HCT116 (cell line): ENCODE data around the gene GRK1.

ENCODE experiments used
- ATF3 ChIP-seq: IDR thresholded peaks from 2 replicates; pipeline ENCODE4 v1.6.1; 2012
- CTCF ChIP-seq, 3 experiments: fragments of 200-600 bp in 1 of 3; sonication (generic) in 1 of 3; IDR thresholded peaks in 2 of 3; conservative IDR thresholded peaks in 1 of 3; 2 replicates each; pipeline ENCODE4 v1.5.1; 2012 to 2017; ENCODE audit warnings: low read depth in 2 of 3, low read length in 2 of 3, antibody characterized with exemption in 1 of 3, borderline replicate concordance in 1 of 3, control low read depth in 1 of 3, mild to moderate bottlenecking in 1 of 3, mixed read lengths in 1 of 3, mixed run types in 1 of 3, moderate library complexity in 1 of 3; ENCODE audit not compliant: insufficient read depth in 1 of 3
- EZH2 ChIP-seq: fragments of 200-600 bp; sonication (generic); IDR thresholded peaks from 2 replicates; pipeline ENCODE4 v1.6.1; 2017; ENCODE audit warnings: antibody characterized with exemption, mixed run types
- EZH2phosphoT487 ChIP-seq: fragments of 200-600 bp; IDR thresholded peaks from 2 replicates; pipeline ENCODE4 v1.6.1; 2018; ENCODE audit warnings: antibody characterized with exemption, borderline replicate concordance
- POLR2A ChIP-seq: IDR thresholded peaks from 2 replicates; pipeline ENCODE4 v1.7.0; 2011; ENCODE audit warnings: borderline replicate concordance; ENCODE audit not compliant: insufficient read depth, insufficient read length; ENCODE audit errors: extremely low read depth
- POLR2AphosphoS5 ChIP-seq: IDR thresholded peaks from 2 replicates; pipeline ENCODE4 v1.6.1; 2011; ENCODE audit warnings: mild to moderate bottlenecking, low read depth, low read length, moderate library complexity
- RAD21 ChIP-seq: IDR thresholded peaks from 2 replicates; pipeline ENCODE4 v1.6.1; 2012; ENCODE audit warnings: low read depth, mild to moderate bottlenecking
- SIN3A ChIP-seq: IDR thresholded peaks from 2 replicates; pipeline ENCODE4 v1.6.1; 2012; ENCODE audit warnings: low read depth
- ZBTB33 ChIP-seq: IDR thresholded peaks from 2 replicates; pipeline ENCODE4 v1.6.1; 2011; ENCODE audit warnings: mild to moderate bottlenecking, low read length, moderate library complexity; ENCODE audit not compliant: insufficient replicate concordance; ENCODE audit errors: extremely low read depth
- ZFX ChIP-seq: fragments of 450-650 bp; IDR thresholded peaks from 2 replicates; pipeline ENCODE4 v1.6.1; 2017

GRCh38 chr13:113783200-113783881 is 116.3 kb downstream of the GRK1 start:
- TF ChIP-seq CTCF (IDR thresholded peaks at IDR 0.05 in 2 of 3, conservative IDR thresholded peaks at IDR 0.05 in 1 of 3; ENCODE audit: borderline replicate concordance in 1 of 3, insufficient read depth in 1 of 3, low read depth in 2 of 3, low read length in 2 of 3) (no peak), RAD21 (no peak), POLR2AphosphoS5 (no peak), POLR2A (no peak), ZFX (no peak), SIN3A (no peak), EZH2 (no peak), EZH2phosphoT487 (no peak), ATF3 (no peak), ZBTB33 (no peak)
